Psoas muscle (tissue), 8 donors: ENCODE measurements around the gene AMMECR1L. TPM values are rescaled to one million over a fixed set of nuclear protein-coding genes. Genes with fewer than 3 reads are reported as not detected.

Experiments
- ATAC-seq, 4 donors: fragments of 200-7000 bp; cut with Tn5 transposase; one replicate each; pipeline ENCODE4 v1.9.1; 2020; ENCODE audit warnings: moderate library complexity in 3 of 4, mild to moderate bottlenecking in 2 of 4
- DNase-seq, 2 donors: peaks; one replicate each; pipeline ENCODE4 v3.0.0-alpha.2; 2020
- H3K27ac ChIP-seq: fragments of 200-600 bp; one replicate; pipeline ENCODE4 v1.8.0; 2022
- H3K27me3 ChIP-seq, 3 donors: fragments of 200-600 bp in 1 of 3; one replicate each; pipeline versions ENCODE4 v1.6.1 to v1.8.0; 2013 to 2022; ENCODE audit warnings: low read length in 2 of 3, mild to moderate bottlenecking in 2 of 3, moderate library complexity in 1 of 3; ENCODE audit not compliant: insufficient read depth in 3 of 3
- H3K36me3 ChIP-seq, 2 donors: fragments of 200-600 bp in 1 of 2; one replicate each; pipeline versions ENCODE4 v1.6.1 to v1.8.0; 2013 to 2022; ENCODE audit warnings: low read depth in 1 of 2, mild to moderate bottlenecking in 1 of 2, moderate library complexity in 1 of 2; ENCODE audit not compliant: insufficient read depth in 1 of 2
- H3K4me1 ChIP-seq: fragments of 200-600 bp; one replicate; pipeline ENCODE4 v1.8.0; 2022
- H3K4me3 ChIP-seq: fragments of 200-600 bp; one replicate; pipeline ENCODE4 v1.8.0; 2022; ENCODE audit warnings: mild to moderate bottlenecking
- H3K9me3 ChIP-seq: fragments of 200-600 bp; one replicate; pipeline ENCODE4 v1.8.0; 2022
- WGBS, 3 donors: extraction: QIAGEN DNeasy Blood & Tissue Kit; methylation state at CpG; one replicate each; pipeline versions ENCODE4 v1.1.6 to v1.1.7; 2013; 5-methylcytosine and 5-hydroxymethylcytosine counted together
- intact Hi-C, 2 donors: fragments of 100-400 bp; cut with DNase I; formaldehyde crosslinking; loops; one replicate each; pipeline versions ENCODE4 v1.11.0 to v1.14.2; 2022
- polyA plus RNA-seq, 3 donors: library from polyadenylated mRNA; stranded (reverse); fragments of 200-250 nt; gene quantifications; one replicate each; pipeline ENCODE4 v1.2.3, GENCODE V29; 2013
- total RNA-seq, 4 donors: library from RNA; stranded (reverse); fragmentation: NEBNext Ultra II Directional in 2 of 4; extraction: Animal tissue kit (Norgen Biotek cat#: 25700) in 2 of 4; gene quantifications; one replicate each; pipeline versions ENCODE4 v1.2.1 to v1.2.4, GENCODE V29; 2021 to 2023
- TF ChIP-seq, protein P1 (sequence below): fragments of 200-600 bp; IDR thresholded peaks from one replicate; pipeline ENCODE4 v1.8.0; 2022; ENCODE audit warnings: antibody characterized with exemption
- donor health status: healthy with polysubstance abuse.
- donor health status: DM: no; HTN: no; CAD: no; lungs with moderate emphysema.
- donor health status: Bipolar disorder and iron deficiency.
- donor health status: healthy.
- donor health status: DM: yes; HTN: yes; CAD: no.
- donor health status: DM: no; HTN: no; CAD: no.
- donor health status: DM: no; HTN: no; CAD: no.
- donor health status: DM: yes; HTN: yes; CAD: no.

The AMMECR1L gene
- total and polyA plus RNA-seq, 7 donors, result 6.2 to 14.8 (median 11.0) TPM

- H3K4me1 ChIP-seq, result no peaks in the 10 kb centered on the region
- DNase-seq (no peak), ATAC-seq (no peak)
- intact Hi-C loops, result no loop called here
- no peak overlapping the region for H3K4me3 ChIP-seq
- no peaks in the 10 kb centered on the region for H3K27me3 ChIP-seq
- 50 to 58% (median 53%) methylated on average over 4 of the region's 4 CpGs for WGBS, 3 donors
- no peak overlapping the region for H3K27ac ChIP-seq
- no peaks in the 10 kb centered on the region for H3K9me3 ChIP-seq
- TF ChIP-seq, protein P1, sequence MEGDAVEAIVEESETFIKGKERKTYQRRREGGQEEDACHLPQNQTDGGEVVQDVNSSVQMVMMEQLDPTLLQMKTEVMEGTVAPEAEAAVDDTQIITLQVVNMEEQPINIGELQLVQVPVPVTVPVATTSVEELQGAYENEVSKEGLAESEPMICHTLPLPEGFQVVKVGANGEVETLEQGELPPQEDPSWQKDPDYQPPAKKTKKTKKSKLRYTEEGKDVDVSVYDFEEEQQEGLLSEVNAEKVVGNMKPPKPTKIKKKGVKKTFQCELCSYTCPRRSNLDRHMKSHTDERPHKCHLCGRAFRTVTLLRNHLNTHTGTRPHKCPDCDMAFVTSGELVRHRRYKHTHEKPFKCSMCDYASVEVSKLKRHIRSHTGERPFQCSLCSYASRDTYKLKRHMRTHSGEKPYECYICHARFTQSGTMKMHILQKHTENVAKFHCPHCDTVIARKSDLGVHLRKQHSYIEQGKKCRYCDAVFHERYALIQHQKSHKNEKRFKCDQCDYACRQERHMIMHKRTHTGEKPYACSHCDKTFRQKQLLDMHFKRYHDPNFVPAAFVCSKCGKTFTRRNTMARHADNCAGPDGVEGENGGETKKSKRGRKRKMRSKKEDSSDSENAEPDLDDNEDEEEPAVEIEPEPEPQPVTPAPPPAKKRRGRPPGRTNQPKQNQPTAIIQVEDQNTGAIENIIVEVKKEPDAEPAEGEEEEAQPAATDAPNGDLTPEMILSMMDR, result no peak
- peaks cover 18 to 53% of the 10 kb centered on the region in 2 donors for H3K36me3 ChIP-seq
These were observed 40.8 kb downstream of the AMMECR1L start for GRCh38 chr2:127844973-127845372.

- intact Hi-C loops, result no loop called here
- Histone ChIP-seq H3K4me3 (no peak overlapping the region), H3K9me3 (no peaks in the 10 kb centered on the region), H3K27me3 (no peaks in the 10 kb centered on the region), H3K27ac (no peak overlapping the region), H3K36me3 (peaks cover 18 to 40% of the 10 kb centered on the region in 2 donors), H3K4me1 (no peaks in the 10 kb centered on the region)
- DNase-seq (no peak), ATAC-seq (peak in 3 of 4 donors; percentile 14 to 59 (median 43))
- TF ChIP-seq, protein P1, result no peak
- 69 to 80% (median 76%) methylated on average over 6 of the region's 6 CpGs for WGBS, 3 donors
These were observed 42.1 kb downstream of the AMMECR1L start for GRCh38 chr2:127843677-127844076.

DNA sequence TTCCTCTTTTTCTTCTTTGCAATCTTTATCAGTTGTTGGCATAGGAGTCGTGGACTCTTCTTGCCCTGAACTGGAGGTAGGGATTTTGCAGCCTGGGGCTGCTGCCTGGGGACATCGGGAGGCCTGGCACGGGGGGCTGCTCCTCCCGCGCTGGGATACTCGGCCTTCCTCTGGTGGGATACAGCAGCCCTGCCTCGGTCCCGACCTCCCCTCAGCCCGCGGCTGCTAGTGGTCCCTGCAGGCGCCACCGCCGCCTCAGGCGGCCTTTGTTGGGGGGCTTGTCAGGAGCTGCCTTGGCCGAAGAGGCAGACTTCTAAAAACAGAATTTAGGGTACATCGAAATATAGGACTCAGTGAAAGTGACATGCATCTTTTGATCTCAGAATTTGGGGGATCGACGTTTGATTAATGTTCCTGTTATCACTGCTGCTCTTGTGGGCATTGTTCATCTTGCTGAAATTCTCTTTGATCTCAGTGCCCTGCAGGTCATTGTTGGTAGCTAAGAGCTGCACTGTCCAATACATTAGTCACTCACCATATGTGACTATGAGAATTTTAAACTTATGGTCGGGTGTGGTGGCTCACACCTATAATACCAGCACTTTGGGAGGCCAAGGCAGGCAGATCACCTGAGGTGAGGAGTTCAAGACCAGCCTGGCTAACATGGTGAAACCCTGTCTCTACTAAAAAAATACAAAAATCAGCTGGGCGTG is 44.1 kb downstream of the AMMECR1L start:
- no peaks in the 10 kb centered on the region for H3K27me3 ChIP-seq
- DNase-seq, result no peak
- TF ChIP-seq, protein P1, result no peak
- no peaks in the 10 kb centered on the region for H3K4me1 ChIP-seq
- peaks cover 6 to 20% of the 10 kb centered on the region in 2 donors for H3K36me3 ChIP-seq
- H3K27ac ChIP-seq, result no peak overlapping the region
- no peaks in the 10 kb centered on the region for H3K9me3 ChIP-seq
- no peak for ATAC-seq
- 76 to 81% (median 80%) methylated on average over 20 of the region's 20 CpGs for WGBS, 3 donors
- intact Hi-C loops, result no loop called here
- H3K4me3 ChIP-seq, result no peak overlapping the region

DNA sequence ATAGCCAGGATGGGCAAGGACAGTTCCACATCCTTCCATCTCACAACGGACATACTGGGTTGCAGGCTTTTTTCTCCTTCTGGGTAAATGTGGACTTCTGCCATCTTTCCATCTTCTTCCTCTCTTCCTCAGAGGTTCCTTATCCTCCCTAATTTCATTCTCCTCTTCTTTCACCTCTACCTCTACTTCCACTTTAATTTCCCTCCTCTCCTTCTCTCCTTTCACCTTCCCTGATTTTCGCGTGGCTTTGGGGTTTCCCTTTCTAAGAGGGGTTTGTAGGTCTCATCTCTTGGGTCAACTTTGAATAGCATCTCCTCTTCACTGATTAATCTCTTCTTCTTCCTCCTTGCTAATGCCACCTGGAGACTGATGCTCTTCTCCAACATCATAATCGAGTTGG is 44.9 kb downstream of the AMMECR1L start:
- no peak overlapping the region for H3K27ac ChIP-seq
- WGBS, 3 donors, result 89 to 92% (median 89%) methylated on average over 4 of the region's 4 CpGs
- no peak for DNase-seq
- no peaks in the 10 kb centered on the region for H3K27me3 ChIP-seq
- TF ChIP-seq, protein P1, result no peak
- H3K36me3 ChIP-seq, result peaks cover 3 to 12% of the 10 kb centered on the region in 2 donors
- no peaks in the 10 kb centered on the region for H3K4me1 ChIP-seq
- no peak for ATAC-seq
- H3K4me3 ChIP-seq, result no peak overlapping the region
- H3K9me3 ChIP-seq, result no peaks in the 10 kb centered on the region
- intact Hi-C loops, result no loop called here

- ATAC-seq (no peak), DNase-seq (no peak)
- Histone ChIP-seq H3K4me1 (no peaks in the 10 kb centered on the region), H3K9me3 (no peaks in the 10 kb centered on the region), H3K4me3 (no peak overlapping the region), H3K36me3 (no peaks in the 10 kb centered on the region), H3K27me3 (no peaks in the 10 kb centered on the region), H3K27ac (no peak overlapping the region)
- intact Hi-C loops, result no loop called here
- TF ChIP-seq, protein P1, result no peak
- WGBS, 3 donors, result 57 to 94% (median 78%) methylated on average over 3 of the region's 3 CpGs
These were observed 50.8 kb downstream of the AMMECR1L start for GRCh38 chr2:127834951-127835350.
